Neutrophil (primary cell): ENCODE data around the gene CMTM8.
A peak's percentile ranks its signal among the peaks of the same experiment; 100 is the strongest.

Source experiments
- H3K27ac ChIP-seq: fragments of 200-600 bp; sonication (generic); 2 replicates; pipeline ENCODE4 v1.5.1; 2016; ENCODE audit warnings: mild to moderate bottlenecking, moderate library complexity
- H3K27me3 ChIP-seq: fragments of 200-600 bp; sonication (generic); 2 replicates; pipeline ENCODE4 v1.6.0; 2016; ENCODE audit warnings: mild to moderate bottlenecking
- H3K36me3 ChIP-seq: fragments of 200-600 bp; sonication (generic); 2 replicates; pipeline ENCODE4 v1.5.1; 2017
- H3K4me1 ChIP-seq, 2 experiments: fragments of 200-600 bp in 1 of 2; sonication (generic) in 1 of 2; 1 replicate in 1 of 2; 2 replicates in 1 of 2; pipeline versions ENCODE4 v1.5.1 to v1.6.1; 2013 to 2016; ENCODE audit warnings: low read depth in 1 of 2, low read length in 1 of 2, mild to moderate bottlenecking in 1 of 2, moderate library complexity in 1 of 2; ENCODE audit not compliant: control insufficient read depth in 1 of 2, insufficient read depth in 1 of 2
- H3K4me3 ChIP-seq, 2 experiments: fragments of 200-600 bp in 1 of 2; sonication (generic) in 1 of 2; 1 replicate in 1 of 2; 2 replicates in 1 of 2; pipeline ENCODE4 v1.5.1; 2013 to 2016; ENCODE audit warnings: low read depth in 1 of 2, low read length in 1 of 2, mild to moderate bottlenecking in 1 of 2, moderate library complexity in 1 of 2
- H3K9me3 ChIP-seq: fragments of 200-600 bp; sonication (generic); 2 replicates; pipeline ENCODE4 v1.5.1; 2016
- TF ChIP-seq, protein P1 (sequence below): fragments of 200-600 bp; sonication (generic); IDR thresholded peaks from 2 replicates; pipeline ENCODE4 v1.5.1; 2016; ENCODE audit warnings: antibody characterized with exemption

Gene CMTM8

DNA sequence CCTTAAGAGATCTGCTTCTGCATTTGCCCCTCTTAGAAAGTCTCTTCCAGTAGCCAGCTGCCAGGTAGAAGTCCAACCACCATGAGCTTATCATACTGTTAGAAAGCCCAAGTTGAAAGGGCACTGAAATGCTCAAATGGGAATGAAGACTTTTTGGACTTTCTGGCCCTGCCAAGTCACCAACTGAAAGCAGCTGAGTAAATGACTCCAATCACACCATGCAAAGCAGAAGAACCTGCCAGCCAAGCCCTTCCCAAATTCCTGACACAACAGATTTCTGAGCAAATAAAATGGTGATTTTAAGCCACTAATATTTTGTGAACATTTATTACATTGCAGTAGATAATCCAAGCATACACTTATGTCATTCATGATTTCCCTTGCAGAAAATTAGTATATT is 2.1 kb upstream of the CMTM8 start:
- H3K9me3 ChIP-seq, result no peaks in the 10 kb centered on the region
- no peak overlapping the region for H3K4me3 ChIP-seq
- H3K27me3 ChIP-seq, result peaks cover 56% of the 10 kb centered on the region

DNA sequence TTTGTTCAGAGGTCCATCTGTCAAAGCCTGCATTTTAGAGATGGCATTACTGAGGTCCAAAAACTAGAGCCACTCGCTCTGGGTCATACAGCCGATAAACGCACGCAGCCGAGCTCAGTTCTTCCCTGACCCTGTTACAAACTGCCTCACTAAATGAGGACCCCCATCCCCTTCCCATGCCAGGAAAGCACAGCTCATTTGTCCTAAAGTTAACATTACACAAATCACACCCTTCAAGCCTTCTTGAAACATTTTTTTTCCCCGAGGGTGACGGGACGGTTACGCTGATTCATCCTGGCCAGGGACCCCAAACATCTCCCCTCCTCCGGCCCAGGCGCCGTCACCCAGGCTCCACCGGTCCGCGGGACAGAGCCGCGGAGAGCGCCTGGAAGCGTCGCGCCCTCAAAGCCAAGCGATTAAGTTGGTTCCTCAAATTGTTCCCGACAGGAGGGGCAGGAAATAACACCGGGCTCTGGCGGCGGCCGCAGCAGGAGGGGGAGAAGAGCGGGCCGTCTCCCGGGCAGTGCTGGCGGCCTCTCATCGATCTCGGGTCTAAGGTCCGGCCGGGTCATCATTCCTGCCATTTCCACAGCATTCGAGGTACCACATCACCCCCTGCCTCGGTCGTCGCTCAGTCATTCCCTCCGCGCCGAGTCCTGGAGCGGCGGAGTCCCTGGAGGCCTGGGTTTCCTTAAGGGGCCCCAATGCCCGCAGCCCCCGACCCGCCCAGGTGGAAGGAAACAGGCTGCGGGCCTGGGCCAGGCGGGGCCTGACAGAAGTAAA is 619 bp upstream of the CMTM8 start:
- Histone ChIP-seq H3K27ac (no peak overlapping the region), H3K27me3 (peaks cover 56% of the 10 kb centered on the region), H3K9me3 (no peaks in the 10 kb centered on the region), H3K36me3 (no peaks in the 10 kb centered on the region), H3K4me1 (peaks cover 10 to 17% of the 10 kb centered on the region in 2 experiments), H3K4me3 (peak overlapping the region; percentile 59 to 78)
- TF ChIP-seq, protein P1, sequence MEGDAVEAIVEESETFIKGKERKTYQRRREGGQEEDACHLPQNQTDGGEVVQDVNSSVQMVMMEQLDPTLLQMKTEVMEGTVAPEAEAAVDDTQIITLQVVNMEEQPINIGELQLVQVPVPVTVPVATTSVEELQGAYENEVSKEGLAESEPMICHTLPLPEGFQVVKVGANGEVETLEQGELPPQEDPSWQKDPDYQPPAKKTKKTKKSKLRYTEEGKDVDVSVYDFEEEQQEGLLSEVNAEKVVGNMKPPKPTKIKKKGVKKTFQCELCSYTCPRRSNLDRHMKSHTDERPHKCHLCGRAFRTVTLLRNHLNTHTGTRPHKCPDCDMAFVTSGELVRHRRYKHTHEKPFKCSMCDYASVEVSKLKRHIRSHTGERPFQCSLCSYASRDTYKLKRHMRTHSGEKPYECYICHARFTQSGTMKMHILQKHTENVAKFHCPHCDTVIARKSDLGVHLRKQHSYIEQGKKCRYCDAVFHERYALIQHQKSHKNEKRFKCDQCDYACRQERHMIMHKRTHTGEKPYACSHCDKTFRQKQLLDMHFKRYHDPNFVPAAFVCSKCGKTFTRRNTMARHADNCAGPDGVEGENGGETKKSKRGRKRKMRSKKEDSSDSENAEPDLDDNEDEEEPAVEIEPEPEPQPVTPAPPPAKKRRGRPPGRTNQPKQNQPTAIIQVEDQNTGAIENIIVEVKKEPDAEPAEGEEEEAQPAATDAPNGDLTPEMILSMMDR, result no peak

More for the DNA sequence above, 2.1 kb upstream of the CMTM8 start:
- TF ChIP-seq, protein P1, result no peak
- H3K4me1 ChIP-seq, result peaks cover 10 to 17% of the 10 kb centered on the region in 2 experiments
- H3K27ac ChIP-seq, result no peak overlapping the region
- no peaks in the 10 kb centered on the region for H3K36me3 ChIP-seq

DNA sequence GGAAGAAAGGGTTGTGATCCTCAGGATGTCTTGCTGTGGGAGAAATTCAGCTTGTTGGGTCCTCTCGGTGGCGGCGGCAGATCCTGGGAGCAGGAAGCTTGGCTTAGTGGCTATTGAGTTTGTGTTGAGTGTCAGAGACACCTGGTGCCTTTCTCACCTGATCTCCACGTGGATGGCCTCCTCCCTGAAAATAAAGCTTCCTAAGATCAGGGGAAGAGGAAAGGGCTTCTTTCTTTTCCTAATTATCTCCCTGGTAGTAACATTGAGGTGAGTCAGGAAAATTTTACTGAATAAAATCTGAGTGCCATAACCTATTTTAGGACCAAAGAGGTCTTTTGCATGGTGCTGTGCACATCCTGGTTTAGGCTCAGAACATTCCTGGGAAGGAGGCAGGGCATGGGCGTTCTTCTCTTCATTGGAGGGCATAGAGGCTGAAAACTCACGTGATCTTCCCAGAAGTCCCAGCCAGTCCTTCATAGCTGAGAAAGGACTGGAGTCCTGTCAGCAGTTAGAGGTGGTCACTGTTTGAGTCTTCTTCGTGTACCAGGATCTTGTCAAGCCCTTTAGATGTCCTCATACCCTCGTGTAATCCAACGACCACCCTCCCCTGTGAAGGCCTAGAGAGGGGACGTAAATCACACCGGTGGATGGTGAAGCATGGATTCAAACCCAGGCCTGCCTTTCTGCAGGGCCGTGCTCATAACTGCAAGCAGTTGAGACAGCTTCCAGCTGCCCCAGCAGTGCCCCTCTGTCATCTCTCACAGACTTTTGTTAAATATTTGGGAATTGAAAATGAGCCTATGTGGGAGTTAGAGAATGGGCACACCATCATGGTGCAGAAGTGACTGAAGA is 1.1 kb downstream of the CMTM8 start:
- TF ChIP-seq, protein P1, result no peak
- Histone ChIP-seq H3K27ac (no peak overlapping the region), H3K27me3 (peaks cover 56% of the 10 kb centered on the region), H3K36me3 (no peaks in the 10 kb centered on the region), H3K4me3 (peak overlapping the region; percentile 59 to 78), H3K4me1 (peaks cover 10 to 17% of the 10 kb centered on the region in 2 experiments), H3K9me3 (no peaks in the 10 kb centered on the region)

DNA sequence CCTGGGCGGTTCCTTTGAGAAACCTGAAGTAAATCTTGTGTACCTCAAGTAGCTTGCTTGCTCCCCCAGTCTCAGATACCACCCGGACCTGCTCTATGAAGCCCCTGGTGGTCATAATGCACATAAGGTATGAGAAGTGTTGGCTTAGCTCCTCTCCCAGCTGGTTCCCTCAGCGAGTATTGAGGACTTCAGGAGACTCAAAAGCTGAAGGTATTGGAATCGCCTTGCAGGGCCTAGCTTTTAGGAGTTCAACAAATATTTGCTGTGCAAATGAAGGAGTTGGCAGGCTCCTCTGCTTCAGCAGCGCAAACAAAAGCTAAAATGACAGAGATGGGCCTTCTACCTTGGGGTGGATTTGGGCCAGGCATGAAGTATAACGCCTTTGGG is 1.7 kb downstream of the CMTM8 start:
- no peak overlapping the region for H3K4me3 ChIP-seq
- H3K27ac ChIP-seq, result no peak overlapping the region
- no peaks in the 10 kb centered on the region for H3K9me3 ChIP-seq
- peaks cover 56% of the 10 kb centered on the region for H3K27me3 ChIP-seq
- H3K4me1 ChIP-seq, result peaks cover 10 to 17% of the 10 kb centered on the region in 2 experiments
- no peaks in the 10 kb centered on the region for H3K36me3 ChIP-seq
- TF ChIP-seq, protein P1, result no peak

DNA sequence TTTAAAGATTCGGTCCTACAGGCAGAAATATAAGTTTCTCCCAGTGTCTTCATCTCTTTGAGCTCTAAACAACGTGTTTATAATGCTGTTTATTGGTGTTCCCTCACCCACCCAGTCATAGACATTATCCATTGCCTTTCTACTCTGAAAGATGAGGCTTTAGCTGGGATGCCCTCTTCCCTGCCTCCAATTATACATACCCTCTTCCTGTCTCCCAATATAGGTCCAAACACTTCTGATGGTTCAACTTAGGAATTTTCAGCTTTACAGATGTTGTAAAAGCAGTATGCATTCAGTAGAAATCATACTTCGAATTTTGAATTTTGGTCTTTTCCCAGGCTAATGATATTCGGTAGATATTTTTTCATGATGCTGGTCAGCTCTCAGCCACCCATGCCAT is 2.6 kb downstream of the CMTM8 start:
- H3K27me3 ChIP-seq, result peaks cover 54% of the 10 kb centered on the region
- no peaks in the 10 kb centered on the region for H3K9me3 ChIP-seq
- H3K4me1 ChIP-seq, result peaks cover 10 to 17% of the 10 kb centered on the region in 2 experiments
- no peak overlapping the region for H3K27ac ChIP-seq
- no peak overlapping the region for H3K4me3 ChIP-seq
- TF ChIP-seq, protein P1, result no peak
- no peaks in the 10 kb centered on the region for H3K36me3 ChIP-seq
